ENCODE data around the gene CPZ.
"Not testable (repeated sequence)": the region's sequence is repeated elsewhere in the genome, so short reads cannot be mapped to it uniquely, and the experiment has no call there.

Gene CPZ

DNA sequence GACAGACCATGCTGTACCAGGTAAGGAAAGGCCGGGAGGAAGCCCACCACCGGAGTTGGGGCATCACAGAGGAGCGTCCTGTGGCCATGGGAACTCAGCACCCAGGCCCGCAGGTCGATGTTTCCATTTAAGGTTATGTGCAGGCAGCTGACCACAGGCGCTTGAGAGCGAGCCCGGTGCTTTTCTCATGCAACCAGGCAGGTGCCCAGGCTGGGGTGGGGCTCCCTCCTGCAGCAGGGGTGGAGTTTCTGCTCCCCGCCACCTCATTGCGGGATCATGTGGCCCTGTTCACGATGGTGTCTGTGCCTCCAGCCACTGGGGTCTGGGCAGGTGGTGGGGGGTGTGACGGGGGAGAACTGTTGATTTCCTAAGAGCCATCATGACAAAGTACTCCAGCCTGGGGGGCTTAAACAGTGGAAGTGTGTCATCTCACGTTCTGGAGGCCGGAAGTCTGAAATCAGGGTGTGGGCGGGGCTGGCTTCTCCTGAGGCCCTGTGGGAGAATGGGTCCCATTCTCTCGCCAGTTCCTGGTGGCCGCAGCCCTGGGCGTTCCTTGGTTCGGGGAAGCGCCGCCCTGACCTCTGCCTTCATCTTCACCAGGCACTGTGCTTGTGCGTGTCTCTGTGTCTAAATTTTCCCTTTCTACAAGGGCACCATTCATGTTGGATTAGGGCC lies 60.9 kb downstream of the CPZ start:
- DNase-seq (ENCODE audit: low spot score): no peak

DNA sequence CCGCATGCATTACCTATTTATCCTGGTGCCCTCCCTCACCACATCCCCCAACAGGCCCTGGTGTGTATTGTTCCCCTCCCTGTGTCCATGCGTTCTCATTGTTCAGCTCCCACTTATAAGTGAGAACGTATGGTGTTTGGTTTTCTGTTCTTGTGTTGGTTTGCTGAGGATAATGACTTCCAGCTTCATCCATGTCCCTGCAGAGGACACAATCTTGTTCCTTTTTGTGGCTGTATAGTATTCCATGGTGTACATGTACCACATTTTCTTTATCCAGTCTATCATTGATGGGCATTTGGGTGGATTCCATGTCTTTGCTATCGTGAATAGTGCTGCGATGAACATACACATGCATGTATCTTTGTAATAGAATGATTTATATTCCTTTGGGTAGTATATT lies 61.6 kb downstream of the CPZ start:
- DNase-seq (ENCODE audit: low spot score): not testable (repeated sequence)

DNA sequence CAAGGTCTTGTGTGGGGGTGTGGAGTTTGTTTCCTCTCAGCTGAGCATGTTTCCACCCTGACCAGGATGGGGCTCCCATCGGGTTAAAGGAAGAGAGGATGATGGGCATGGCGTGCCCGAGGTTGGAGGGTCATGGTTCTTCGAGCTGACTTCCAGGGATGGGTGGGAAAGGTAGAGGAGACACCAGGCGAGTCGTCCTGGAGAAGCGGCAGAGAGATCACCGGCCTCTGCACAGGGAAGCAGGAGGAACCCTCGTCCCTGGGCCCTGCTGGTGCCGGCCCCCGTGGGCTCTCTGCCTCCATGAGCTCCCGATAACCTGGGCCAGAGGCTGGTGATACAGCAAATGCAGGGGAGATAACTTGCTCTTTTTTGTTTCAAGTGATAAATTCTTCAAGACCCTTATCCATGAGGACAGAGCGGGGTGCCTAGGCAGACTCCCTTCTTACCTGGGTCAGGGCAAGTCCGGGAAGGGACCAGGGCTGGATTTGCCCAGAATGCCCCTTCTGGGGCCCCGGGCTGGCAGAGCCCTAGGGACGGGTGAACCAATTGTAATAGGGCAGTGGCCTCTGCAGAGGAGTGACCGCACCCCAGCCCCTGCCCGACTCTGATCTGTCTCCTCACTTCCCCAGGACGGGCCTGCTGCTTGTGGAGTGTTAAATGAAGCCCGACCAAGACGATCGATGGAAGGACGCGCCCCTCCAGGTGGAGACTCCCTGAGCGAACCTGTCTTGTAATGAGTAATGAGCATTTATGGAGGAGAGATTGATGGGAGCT lies 63.0 kb downstream of the CPZ start:
- DNase-seq (ENCODE audit: low spot score): no peak

DNA sequence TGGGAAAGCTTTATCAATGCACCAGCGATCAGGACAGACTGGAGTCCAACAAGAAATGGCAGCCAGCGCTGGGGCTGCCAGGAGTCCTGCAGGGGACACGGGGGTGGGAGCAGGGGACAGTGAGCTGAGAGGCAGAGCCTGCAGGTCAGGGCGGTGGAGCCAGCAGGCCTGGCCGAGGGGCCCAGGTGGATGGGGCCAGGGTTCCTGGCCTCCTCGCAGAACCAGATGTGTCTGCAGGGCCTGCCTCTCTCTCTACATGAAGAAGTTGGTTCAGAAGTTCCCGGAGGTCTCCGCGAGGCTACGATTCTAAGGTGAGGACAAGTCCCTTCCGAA lies 63.6 kb downstream of the CPZ start:
- no peak for DNase-seq (ENCODE audit: low spot score)

DNA sequence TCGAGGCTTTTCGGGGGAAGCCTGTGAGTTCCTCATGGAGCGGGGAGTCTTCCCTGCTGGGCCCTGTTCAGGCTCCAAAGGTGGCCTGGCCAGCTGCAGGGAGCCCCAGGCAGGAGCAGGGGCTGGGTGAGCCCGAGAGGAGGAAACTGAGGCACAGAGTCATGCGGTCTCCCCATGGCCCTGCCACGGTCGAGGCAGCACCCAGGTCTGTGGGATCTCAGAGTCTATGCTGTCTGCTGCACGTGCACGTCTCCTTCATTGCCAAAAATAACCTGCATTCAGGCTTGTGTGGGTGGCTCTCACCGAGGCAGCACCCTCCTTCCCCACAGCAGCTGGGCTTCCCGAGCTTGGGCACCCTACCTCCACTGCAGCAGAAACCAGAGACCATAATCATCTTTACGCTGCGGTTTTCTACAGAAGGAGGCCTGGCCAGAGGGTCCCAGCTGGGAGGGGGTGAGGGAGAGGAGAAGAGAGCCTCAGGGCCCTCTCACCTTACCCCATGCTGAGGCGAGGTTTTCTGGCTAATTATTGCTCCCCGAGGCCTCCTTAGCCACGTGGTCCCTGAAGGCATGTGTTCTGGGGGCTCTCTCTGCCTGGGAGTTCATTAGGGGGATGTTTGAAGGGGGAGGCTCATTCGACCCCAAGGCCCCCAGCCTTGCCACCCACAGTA lies 64.3 kb downstream of the CPZ start:
- no peak for DNase-seq (ENCODE audit: low spot score)

DNA sequence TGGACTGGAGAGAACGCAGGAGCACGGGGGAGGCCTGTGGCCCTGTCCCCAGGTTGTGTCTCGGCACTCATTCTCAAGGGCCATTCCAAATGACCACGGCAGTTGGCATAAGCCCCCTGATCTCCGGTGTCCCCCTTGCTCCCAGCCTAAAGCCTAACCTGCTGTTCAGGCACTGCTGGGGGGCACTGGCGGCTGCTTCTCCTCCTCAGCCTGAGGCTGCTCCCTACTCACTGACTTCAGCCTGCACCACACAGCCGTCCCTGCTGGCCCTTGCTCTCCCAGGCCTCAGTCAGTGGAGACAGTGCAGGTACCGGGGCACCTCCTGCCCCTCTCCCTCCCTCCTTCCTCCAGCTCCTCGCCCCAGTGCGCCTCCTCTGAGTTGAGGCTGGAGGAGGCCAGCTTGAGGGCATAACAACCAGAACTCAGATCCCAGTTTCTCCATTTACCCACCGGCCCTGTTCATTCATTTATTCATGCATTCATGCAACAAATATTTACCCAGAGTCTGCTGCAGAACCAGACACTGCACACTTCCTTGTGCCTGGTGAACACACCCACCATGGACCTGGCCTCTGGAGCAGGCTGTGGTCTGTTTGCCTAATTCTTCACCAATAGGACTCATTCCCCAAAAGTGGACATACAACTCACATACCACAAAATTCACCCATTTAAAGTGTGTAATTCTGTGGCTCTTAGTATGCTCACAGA lies 65.0 kb downstream of the CPZ start:
- no peak for DNase-seq (ENCODE audit: low spot score)

DNA sequence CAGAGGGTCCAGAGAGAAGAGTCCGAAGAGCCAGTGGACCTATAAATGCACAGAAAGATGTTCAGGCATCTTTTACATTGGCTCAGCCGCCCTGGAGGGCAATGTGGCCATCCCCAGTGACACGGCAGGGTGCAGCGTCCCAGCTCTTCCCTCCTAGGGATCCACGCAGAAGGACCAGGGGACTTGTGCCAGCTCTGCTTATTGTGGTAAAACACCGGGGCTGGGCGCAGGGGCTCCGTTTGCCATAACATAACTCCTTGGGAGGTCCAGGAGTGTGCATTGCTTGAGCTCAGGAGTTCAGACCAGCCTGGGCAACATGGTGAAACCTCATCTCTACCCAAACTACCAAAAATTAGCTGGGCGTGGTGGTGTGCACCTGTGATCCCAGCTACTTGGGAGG lies 70.2 kb downstream of the CPZ start:
- no peak for DNase-seq (ENCODE audit: low spot score)

DNA sequence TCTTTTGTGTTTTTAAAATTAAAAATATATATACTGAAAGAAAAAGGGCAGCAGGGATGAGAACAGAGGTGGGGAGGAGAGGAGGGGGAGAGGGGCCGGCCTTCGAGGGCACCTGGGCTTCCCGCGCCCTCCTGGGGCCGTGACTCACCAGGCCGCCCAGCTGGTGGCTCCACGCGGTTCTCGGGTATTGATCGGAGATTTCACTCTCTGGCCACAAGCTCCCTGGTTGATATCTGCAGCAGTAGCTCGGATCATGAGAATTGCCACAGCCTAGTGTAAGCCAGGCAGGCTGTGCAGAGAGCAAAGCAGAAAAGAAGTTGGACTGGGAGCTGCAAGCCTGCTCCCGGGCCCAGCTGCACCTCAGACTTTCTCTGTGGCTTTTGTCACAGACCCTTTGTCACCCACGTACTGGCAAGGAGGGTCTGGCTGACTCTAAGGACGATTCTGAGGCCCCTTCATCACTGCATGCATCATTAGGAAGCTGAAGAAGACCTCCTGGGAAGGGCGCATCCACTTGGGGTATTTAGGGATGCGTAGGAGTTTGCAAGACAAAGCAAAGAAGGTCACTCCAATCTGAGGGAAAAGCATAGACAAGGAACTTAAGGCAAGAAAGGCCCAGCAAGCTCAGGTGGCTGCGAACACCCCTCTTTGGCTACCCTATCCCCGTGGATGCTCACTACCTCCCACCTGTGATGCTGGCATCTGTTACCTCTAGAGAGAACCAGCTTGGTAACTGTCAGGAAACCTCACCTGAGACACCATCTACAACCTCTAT lies 71.7 kb downstream of the CPZ start:
- DNase-seq (ENCODE audit: low spot score): no peak

DNA sequence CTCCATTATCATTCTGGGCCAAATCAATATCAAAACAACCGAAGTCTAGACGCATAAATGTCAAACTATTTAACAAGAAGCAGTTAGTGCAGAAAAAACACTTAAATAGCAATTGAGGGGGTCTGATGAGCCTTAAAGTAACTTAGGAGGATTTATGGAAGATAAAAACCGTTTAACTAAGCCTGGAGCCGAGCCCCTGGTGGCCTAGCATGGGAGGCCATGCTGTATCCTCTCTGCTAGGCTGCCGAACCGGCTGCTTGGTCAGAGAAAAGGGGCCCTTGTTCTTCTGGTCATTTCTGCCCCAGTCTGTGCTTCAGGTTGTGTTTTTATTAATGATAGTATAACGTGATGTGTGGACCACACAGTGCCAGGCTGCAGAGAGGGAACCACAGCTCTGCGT lies 72.4 kb downstream of the CPZ start:
- DNase-seq (ENCODE audit: low spot score): no peak

DNA sequence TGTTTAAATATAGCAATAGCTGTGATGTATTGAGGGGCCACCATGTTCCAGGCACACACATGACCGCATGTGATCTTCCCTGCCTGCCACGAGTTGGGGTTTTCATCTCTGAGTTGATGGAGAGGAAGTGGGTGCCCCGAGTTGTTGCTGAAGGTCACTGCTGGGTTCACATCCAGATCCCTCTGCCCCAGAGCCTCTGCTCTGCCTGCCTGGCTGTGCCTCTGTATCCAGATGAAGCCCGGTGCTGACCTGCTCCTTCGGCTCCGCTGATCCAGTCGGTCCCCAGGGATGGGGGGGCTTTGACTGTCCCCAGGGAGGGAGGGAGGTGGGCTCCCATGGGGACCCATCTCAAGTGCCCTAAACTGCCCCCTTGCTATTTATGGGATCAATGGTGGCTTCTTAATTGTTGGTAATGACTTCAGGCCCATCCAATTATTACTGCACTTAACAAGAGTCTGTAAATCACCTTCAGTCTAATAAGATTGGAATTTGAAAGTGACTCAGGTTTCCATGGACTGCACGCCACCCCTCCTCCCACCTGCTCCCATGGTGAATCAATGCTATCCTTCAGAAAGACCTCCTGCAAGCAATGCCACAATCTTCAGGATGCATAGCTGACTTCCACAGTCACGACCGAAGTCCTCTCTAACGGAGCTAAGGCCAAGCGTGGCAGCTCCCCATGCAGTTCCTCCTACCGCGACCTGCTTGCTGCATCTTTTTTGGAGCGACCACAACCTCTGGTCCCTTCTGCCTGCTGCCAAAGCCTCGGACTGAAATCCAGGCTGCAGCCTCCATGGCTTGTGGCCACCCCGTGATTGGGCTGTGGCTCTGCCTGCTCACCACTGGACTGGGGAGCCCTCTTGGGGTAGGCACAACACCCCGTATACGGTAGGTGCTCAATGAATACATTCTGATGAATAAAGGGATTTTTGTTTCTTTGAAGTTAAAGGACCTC lies 73.1 kb downstream of the CPZ start:
- no peak for DNase-seq (ENCODE audit: low spot score)

DNA sequence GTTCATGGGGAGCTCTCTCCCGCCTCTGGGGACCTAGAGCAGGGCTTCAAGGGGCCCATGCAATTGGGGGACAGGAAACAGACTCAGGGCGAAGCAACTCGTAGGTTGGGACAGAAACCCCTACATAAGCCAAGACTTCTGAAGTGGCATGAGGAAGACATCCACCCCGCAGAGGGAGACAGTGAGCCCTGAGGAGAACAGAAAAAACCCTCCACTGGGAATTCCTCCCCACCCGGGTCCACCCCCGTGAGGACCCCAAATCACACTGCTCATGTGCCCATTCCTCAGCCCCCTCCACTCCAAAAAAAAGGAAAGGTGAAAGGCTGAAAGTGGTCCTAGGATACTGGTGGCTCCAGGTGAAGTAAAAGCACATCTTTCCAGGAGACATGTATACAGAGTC lies 74.0 kb downstream of the CPZ start:
- DNase-seq (ENCODE audit: low spot score): no peak

Data from HuH-7.5 (cell line).